Colon (tissue), 2 donors: Measurements from ENCODE around the gene KBTBD7.

Experiments used
- FAIRE-seq: peaks from 2 replicates; lab custom pipeline; 2012; peaks lifted over from hg19 to GRCh38; lab: Jason Lieb, UNC
- donor health status: control.
- donor health status: control.

The KBTBD7 gene

GRCh38 chr13:41193919-41194824 lies at the start of gene KBTBD7:
KBTBD7 (minus strand) TSS chr13:41194569; CDS start chr13:41194257, 312 bp downstream.
- FAIRE-seq: no peak

DNA sequence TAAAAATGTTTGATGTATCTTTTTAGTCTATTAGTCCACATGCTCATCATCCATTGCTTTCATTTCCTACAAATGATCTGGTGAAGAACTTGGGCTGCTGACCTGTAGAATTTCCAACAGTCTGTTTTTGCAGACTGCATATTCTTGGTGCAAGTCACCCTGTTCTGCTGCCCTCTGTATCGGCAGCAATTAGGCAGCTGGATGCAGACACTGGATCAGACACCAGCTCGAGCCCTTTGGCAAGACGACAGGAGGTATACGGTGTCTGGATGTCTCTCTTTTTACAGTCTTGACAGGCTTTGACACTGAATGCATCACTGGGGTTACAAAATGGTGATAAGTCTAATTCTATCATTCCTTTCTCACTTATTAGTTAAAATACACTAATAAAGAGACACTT lies 47.3 kb upstream of the KBTBD7 start:
- no peak for FAIRE-seq

- no peak for FAIRE-seq
These were observed 42.0 kb upstream of the KBTBD7 start for GRCh38 chr13:41236369-41236768.

- no peak for FAIRE-seq
These were observed 38.5 kb upstream of the KBTBD7 start for GRCh38 chr13:41232578-41233480.

GRCh38 chr13:41231786-41232185 lies 37.4 kb upstream of the KBTBD7 start:
- no peak for FAIRE-seq

GRCh38 chr13:41231025-41231677 lies 36.8 kb upstream of the KBTBD7 start:
- no peak for FAIRE-seq

- no peak for FAIRE-seq
These were observed 35.0 kb upstream of the KBTBD7 start for GRCh38 chr13:41229356-41229755.

DNA sequence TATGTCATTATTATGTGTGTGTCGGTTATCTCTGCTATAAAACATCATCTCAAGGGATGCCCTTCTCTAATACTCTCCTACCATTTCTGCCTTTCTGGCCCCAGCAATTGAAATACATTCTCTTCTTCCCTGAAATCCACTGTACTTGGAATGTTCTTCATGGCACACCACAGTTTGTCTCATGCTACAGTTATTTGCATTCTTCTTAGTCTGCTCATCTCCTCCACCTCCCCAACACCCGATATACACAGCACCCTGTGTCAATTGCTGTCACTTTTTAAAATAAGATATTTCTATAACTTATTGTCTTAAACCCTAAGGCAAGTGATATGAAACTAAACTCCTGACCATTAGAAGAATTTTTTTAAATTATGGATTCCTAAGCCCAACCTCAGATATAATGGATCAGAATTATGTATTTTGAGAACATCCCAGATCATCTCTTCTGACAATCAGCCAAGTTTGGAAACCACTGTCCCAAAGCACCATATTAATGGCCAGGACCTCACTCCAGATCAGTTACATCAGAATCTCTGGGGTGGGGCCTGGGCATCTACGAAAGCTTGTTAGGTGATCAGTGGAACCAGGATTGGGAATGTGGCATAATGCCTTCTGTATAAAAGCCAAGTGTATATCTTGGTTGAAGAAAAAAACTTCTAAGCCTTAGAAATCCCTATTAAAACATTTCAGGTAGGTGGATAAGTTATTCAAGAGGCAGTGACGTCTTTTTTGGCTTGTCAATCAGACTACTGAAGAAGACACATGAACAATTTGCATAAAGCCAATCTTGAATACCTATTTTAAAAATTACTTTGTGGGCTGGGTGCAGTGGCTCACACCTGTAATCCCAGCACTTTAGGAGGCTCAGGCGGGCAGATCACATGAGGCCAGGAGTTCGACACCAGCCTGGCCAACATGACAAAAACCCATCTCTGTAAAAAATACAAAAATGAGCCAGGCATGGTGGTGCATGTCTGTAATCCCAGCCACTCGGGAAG lies 30.0 kb upstream of the KBTBD7 start:
- FAIRE-seq: no peak

GRCh38 chr13:41222259-41222852 lies 28.0 kb upstream of the KBTBD7 start:
- no peak for FAIRE-seq

DNA sequence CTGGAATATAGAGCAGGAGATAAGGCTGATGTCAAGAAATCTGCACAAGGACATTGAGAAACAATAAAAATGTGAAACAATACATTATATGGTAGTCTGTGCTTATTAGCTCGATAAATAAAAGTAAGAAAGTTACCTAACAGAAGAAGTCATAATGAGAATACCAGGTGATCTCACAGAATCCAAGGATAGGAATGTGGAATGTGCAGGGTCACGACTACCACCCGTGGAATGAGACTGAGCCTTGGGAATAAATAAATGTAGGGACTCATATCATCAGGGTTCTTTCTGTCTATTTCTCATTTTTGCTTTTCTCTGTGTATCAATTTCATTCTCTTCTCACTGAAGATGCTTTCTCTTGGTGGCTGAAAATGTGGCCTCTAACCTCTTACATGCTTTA lies 26.0 kb upstream of the KBTBD7 start:
- no peak for FAIRE-seq

GRCh38 chr13:41216160-41216559 lies 21.8 kb upstream of the KBTBD7 start:
- FAIRE-seq: no peak

DNA sequence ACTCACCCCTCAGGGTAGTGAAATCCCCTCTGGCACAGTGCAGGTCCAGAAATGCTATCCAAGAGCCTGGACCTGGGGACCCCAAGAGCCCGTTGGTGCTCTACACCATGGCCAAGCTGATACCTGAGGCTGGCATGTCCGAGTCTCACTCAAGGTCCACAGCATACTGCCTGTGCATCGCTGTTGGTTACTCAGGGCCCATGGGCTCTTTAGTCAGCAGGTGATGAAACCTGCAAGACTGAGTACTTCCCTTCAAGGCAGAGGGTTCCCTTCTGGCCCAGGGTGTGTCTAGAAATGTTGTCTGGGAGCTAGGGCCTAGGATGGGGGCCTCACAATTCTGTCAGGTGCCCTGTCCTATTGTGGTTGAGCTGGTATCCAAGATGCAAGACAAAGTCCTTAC lies 19.6 kb upstream of the KBTBD7 start:
- FAIRE-seq: no peak

- no peak for FAIRE-seq
These were observed 18.9 kb upstream of the KBTBD7 start for GRCh38 chr13:41213316-41213715.

- FAIRE-seq: no peak
These were observed 18.5 kb upstream of the KBTBD7 start for GRCh38 chr13:41212881-41213280.

- no peak for FAIRE-seq
These were observed 16.7 kb upstream of the KBTBD7 start for GRCh38 chr13:41211062-41211461.

GRCh38 chr13:41206467-41206866 lies 12.1 kb upstream of the KBTBD7 start:
- no peak for FAIRE-seq

GRCh38 chr13:41203810-41204209 lies 9.4 kb upstream of the KBTBD7 start:
- FAIRE-seq: no peak

DNA sequence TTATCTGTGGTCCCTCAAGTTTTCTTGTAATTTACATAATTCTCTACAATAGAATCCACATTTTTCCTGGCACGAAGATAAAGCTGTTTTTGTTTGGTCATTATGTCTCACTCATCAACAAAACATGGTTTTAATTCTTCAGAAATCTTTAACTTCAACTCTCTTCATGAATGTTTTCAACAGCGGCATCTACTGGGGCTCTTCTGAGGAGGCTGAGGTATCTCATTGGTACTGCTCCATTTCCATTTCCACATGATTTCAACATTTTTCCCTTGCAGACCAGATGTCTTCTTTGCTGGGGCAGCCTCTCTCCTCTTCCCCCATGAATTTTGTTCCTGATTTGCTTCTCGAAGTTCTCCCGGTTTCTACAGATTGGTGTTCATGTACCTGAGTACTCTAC lies 5.8 kb upstream of the KBTBD7 start:
- no peak for FAIRE-seq

DNA sequence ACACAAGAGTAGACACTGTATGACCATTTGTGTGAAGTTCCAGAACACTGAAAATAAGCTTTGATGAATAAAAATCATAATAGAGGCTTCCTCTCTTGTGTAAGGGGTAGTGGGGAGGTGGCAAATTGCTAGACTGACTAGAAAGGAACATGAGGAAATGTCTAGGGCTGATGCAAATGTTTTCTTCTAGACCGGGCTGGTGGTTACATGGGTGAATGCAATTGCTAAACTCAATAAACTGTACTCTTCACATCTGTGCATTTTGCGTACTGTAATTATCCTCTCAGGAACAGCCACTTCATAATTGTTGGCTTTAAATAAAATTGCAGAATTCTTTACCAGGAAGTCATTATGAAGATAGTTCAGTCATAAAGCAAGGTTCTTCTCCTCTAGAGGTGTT lies 5.2 kb upstream of the KBTBD7 start:
- no peak for FAIRE-seq

DNA sequence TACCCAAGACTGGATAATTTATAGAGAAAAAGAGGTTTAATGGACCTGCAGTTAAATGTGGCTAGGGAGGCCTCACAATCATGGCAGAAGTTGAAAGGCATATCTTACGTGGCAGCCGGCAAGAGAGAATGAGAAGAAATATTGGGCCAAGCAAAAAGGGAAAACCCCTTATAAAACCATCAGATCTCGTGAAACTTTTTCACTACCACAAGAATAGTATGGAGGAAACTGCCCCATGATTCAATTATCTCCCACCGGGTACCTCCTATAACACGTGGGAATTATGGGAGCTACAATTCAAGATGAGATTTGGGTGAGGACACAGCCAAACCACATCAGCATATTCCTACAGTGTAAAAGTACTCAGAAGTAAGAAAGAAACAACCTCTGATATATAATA lies 4.7 kb upstream of the KBTBD7 start:
- FAIRE-seq: no peak

DNA sequence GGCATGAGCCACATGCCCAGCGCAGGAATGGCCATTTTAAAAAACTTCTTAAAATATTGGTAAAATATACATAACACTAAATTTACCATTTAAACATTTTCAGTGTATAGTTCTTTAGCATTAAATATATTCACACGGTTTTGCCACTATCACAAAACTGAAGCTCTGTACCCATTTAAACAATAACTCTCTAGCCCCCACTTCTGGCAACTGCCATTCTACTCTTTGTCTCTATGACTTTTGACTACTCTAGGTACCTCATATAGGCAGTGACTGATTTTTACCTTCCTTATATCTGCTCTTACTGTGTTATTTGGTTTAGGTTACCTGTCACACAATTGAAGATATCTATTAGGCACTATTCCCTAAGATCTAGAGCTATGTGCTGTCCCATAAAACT lies 2.3 kb upstream of the KBTBD7 start:
- FAIRE-seq: no peak
